NCI-H2171 treated with DMSO at 0.1 percent for 48 hours (cell line): Measurements from ENCODE around the gene MAP3K3.

ENCODE experiments used
- DNase-seq: peaks from one replicate; lab custom pipeline; 2025; lab: John Stamatoyannopoulos, UW

The MAP3K3 gene

DNA sequence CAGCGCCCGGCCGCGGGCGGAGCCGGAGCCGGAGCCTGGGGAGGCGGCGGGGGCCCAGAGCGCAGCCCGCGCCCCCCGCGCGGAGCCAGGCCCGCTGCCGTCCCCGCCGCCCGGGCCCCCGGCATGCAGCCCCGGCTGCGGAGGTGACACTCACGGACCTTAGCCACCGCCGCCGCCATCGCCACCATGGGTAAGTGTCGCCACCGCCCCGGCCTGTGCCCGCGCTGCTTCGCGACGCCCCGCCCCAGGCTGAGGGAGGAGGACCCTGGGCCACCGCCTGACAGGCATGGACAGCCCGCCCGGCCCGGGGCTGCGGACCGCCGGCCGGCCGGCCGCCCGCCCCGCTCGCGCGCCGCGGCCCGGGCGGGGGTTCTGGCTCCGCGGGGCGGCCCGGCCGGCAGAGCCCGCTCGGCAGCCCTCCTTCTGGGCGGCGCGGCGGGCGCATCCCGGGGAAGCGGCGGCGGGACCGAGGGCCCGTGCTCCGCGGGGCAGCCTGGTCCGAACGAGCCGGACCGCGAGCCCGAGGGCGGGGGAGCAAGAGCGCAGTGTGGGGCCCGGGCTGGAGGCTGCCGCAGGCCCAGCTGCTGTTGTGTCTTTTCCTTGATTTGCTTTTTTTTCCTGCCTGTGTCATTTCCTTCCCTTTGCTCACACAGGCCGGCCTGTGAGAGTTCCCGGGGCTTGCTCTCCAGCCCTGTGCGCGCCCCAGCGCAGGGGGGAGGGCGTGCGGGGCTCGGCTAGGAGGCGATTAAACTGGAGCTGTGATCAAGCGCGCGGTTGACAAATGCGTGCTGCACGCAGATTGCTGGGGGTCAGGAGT is 565 bp downstream of the MAP3K3 start:
- DNase-seq: peak; percentile 50

DNA sequence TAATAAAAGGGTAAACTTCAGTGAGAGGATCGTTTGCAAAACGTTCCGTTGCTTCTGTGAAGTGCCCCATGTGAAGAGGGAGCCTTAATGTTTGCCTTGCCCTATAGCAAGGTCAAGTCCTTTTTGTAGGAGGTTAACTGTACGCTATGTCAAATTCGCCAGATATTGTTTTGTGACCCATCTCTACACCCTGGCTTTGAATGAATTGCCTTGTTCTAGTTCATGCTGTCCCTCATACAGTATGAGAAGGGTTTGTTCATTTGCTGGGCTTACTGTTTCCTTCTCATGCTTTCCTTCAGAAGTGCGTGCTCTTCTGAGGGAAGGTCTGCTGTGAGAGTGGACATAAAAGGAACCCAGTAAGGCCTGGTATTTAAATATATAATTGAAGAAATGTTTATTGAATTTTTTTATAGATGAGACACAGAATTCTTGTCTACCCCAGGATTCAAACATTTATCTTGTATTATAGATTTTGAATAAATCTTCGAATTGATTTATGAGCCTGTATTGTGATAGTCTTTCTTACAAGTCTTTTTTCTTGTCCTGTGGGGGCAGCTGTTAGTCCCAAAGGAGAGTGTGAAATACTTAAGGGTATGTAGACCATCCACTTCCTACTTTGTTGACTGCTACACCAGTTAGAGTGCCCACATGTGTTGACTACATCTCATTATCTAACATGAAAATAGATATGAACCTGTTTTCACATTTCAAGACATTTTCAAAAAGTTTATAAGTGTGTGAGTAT is 1.7 kb downstream of the MAP3K3 start:
- DNase-seq: no peak

DNA sequence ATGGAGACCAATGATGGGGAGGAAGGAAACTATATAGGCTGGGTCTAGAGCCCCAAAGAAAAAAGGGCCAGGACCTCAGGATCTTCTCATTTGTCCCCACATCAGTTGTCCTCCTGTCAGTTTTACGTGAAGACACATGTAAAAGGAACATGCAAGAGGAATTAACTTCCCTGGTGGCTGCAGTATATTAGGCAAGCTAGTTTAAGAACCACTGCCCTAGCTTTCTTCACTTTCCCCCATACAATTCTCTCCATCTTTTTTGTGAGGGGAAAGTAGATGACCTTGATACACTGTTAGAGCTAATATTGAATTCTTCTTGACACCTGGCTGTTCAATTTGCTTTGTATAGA is 2.3 kb downstream of the MAP3K3 start:
- no peak for DNase-seq

DNA sequence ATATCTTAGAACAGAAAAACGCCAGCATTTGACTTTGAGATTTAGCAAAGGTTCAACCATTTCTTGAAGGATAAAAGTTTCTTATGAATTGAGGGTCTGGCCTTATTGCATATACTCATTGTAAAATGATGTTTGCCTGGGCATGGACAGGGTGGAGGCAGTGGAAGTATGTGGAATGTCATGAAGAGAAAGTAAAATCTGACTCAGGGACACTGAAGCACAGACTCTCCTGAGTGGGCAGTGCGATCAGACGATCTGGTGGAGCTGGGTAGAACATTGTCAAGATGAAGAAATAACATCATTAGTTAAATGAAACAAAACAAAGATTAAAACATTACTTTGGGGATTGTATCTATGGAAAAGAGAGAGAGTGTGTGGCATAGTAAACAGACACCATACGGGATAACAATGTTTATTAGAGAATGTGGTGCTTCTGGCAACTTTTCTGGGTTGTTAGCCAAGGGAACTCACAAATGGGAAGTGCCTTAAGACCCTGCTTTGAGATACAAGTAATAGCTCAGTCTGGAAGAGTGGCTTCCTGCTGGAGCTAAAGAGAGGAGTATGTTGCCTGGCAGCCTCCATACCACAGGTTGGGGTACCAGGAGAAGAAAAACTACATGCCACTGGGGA is 4.4 kb downstream of the MAP3K3 start:
- no peak for DNase-seq

DNA sequence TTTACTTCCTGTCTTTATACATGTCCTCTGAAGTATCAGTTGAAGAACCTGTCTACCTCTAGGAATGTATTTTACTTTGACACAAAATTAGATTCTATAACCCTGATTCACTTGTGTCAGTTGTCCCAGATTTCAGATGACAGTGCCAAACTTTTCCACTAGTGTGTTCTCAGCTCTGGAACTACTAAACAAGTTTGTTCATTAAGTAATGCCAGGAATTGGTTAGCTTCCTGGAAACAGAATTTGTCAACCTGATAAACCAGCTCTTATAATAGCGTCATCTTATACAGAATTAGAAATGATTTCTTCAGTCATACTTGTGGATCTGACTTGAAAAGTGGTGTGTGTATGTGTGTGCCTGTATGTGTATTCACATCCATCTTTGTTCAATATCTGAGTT is 7.4 kb downstream of the MAP3K3 start:
- no peak for DNase-seq

DNA sequence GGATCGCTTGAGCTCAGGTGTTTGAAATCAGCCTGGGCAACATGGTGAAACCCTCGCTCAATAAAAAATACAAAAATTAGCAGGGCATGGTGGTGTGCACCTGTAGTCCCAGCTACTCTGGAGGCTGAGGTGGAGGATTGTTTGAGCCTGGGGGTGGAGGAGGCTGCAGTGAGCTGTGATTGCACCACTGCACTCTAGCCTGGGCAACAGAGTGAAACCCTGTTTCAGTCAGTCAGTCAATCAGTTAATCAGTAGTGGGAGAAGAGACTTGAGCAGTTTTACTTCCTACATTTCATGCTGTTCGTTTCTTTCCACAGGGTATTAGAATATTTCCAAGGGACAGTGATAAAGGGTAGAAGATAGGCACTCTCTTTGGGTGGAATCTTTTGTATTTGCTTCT is 8.8 kb downstream of the MAP3K3 start:
- DNase-seq: no peak

DNA sequence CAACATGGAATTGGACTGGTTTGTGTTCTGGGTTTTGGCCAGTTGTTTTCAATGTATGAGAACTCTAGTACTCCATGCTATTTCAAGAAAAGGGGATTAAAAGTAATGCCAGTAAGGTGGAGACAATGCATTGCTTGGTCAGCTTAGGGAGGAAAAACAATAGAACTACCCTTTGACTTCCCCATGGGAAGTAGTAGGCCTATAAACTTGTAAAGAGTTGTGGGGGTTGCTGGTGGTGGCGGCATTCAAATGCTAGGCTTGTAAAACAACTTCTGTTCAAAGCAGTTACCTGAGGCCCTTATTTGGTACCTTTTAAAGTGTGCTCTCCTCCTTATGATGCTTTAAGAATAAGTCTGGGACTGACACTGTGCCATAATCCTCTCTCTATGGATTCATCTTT is 9.4 kb downstream of the MAP3K3 start:
- DNase-seq: no peak

DNA sequence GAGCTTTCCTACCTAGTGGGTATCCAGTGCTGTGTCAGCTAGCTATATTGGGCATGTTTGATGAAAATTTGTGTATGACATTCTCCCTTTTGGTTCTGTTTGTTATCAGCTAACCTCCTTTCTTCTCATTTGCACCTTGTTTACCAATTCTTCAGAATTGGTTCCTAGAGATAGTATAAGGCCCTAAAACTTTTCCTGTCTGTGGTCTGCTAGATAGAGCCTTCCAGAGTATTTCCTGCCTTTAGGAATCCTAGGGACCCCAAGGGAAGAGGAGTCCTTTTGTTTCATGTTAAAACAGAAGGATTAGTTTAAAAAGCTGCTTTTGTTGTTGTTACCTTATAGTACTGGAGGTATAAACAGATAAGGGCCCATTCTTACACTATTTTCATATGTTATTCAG is 11.5 kb downstream of the MAP3K3 start:
- DNase-seq: no peak

DNA sequence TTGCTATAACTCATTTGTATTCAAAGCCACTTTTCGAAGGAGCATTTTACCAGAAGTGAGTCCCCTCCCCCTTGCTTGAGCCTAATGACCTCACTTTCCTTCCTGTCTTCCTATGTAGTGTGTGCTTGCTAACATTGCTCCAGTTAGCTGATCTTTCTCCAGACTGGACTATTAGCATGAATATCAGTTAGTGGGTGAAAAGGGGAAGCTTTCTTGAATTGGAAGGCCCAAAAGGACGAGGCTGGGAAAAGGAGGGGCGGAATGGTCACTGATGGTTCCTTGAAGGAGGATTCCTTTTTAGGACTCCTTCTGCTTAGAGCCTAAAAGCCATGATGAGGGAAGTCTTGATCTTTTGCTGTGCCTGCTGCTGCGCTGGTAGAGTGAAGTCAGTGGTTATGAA is 11.9 kb downstream of the MAP3K3 start:
- DNase-seq: no peak

DNA sequence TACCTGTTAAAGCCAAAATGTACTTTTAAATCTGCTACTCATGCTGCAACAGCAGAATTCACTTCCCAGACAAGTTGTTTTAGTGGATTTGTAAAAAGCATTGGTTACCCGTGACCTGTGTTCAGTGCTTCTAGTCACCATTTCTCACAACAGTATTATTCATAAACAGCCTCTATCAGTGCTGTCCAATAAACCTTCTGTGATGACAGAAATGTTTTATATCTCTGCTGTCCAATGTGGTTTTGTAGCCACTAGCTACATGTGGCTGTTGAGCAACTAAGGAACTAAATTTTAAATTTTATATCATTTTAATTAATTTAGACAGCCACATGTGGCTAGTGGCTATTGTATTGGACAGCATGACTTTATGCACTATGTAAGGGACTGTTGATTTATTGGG is 12.6 kb downstream of the MAP3K3 start:
- no peak for DNase-seq

DNA sequence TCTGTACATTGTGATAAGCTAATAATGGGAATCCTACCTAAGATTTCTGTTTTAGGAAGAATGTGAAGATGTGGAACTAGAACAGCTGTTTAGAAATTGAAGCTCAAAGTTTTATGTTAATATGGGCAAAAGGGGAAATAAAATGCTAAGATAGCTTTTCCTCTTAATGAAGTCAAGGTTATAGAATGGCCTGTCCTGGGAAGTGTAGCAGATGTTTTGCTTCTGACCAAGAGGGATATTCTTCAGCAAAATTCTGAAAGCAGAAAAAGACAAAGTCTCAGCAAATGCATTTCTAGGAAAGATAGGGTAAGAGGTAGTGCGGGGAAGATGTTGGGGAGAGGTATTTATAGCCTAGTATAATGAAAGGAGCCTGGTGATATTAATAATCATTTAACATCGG is 13.1 kb downstream of the MAP3K3 start:
- no peak for DNase-seq

DNA sequence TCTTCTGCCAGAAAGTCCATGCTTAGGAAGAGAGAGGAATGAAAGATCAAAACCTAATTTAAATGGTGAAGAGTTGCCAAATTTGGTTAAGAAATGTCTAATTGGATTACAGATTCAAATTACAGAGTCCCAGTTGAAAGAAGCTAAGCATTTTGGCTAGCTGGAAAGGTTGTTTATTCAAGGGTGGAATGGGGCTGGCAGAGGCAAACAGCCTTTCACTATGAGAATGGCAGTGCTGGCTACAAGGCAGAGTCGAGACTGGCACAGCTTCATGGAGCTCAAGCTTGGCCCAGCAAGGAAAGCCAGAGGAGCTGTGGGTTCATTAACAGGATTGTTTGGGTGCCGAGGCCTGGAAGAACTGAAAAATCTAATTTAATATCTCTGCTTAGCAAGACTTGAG is 13.6 kb downstream of the MAP3K3 start:
- DNase-seq: no peak

DNA sequence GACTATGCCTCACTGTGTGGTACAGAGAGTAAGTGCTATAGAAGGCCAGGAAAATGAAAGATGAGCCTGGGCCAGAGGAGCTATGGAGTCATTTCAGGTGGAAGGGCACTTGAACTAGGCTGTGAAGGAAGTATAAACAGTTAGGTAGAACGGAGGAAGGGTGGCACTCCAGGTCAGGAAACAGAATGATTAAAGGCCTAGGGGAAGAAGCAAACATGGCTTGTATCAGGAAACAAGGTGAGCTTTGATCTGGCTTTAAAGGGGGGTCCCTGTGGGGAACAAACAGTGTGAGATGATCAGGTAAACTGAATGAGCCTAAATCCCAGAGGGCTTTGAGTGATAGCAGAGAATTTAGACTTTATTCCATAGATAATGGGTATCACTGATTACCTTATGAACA is 16.9 kb downstream of the MAP3K3 start:
- DNase-seq: no peak

DNA sequence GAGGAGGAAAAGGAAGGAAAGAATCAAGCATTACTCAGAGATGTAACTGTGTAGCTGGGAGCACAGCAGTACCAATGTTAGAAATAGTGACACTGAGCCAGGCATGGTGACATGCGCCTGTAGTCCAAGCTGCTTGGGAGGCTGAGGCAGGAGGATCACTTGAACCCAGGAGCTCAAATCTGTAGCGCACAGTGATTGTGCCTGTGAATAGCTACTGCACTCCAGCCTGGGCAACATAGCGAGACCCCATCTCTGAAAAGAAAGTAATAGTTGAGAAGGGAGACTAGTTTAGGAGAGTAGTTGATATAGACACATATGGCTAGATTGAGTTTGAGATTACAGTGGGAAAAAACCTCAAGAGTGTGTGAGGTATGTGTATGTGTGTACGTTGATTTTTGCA is 17.8 kb downstream of the MAP3K3 start:
- DNase-seq: no peak

DNA sequence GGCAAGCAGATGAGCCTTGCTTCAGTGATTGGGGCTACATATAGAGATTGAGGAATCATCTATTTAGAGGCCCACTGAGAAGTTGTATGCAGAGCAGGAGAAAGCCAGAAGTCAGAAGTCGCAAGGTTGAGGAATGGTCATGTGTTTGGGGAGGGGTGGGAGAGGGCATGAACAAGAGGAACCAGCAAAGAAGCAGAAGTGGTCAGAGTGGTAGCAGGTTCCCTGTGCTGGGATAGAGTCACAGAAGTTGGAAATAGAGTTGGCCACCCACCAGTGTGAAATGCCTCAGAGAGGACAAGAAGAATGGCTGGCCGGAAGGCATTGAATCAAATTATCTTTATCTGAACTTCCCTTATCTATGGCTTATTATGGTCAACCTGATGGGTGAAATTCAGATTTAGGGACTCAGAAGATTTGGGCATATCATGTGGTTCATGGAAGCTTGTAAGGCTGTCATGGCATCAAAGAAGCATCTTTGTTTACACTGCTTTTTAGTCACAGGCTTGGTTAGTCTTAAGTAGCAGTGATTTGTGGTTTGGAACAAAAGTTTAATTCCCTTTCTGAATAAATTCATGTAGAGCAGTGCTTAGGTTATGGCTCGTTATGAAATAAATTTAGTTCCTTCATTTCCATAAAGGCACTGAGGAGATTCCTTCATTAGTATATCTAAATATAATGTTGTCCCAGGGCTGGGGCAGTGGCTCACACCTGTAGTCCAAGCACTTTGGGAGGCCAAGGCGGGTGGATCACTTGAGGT is 19.7 kb downstream of the MAP3K3 start:
- DNase-seq: no peak

DNA sequence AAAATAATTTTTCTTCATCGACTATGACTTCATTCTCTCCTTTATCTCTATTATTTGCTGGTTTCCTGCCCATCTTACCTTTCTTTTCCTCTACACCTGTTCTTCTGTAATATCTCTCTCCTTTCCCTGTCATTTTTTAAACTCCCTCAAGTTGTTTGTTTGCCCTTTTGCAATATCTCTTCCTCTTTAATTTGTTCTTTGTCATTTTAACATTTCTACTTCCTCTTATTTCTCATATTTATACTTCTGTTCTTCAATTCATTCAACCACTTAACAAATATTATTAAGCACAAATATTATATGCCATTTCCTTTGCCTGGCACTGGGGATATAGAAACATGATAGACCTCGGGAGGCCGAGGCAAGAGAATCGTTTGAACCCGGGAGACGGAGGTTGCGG is 22.6 kb downstream of the MAP3K3 start:
- DNase-seq: no peak

DNA sequence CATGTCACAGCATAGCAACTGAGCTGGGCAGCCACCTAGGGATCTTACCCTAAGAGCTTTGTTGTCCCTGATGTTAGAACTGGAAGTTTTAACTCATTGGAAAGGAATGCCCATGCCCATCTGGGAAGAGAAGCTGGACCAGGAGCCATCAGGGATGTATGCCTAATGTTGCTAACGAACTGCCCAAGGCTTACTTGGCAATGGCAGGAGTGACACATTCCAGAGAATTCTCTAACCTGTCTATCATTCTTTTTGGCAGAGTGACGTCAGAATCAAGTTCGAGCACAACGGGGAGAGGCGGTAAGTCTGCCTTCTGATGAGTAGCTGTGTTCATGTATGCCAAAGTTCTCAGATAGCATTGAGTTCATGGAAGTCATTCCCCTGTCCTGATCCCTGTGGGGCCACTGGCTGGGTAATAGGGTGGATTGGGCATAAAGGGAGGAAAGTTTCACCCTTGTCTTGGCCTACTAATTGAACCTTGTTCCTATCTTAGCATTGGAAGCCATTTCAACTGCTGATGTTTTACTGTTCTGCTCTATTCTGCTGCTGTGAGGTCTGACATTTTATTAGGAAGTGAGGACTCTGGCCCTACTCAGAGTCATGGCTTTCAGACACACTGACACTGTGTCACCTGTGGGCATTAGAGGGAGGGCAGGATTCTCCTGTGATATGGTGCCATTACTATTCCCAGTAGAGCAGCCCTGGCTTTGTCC is 23.7 kb downstream of the MAP3K3 start:
- no peak for DNase-seq

DNA sequence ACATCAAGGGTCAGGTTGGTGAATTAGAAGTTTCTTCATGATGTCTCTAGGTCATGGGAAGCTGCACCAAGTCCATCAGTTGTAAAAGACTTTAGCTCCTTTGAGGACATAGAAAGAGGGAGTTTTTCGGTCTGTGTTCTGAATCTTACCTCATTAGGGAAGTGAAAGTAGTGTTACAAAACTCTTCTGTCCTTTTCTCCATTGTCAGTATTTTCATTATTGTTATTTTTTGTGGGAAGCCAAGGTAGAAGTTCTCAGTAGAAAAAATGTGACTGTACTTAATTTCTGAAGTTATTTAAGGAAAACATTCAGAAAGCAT is 24.2 kb downstream of the MAP3K3 start:
- DNase-seq: no peak

DNA sequence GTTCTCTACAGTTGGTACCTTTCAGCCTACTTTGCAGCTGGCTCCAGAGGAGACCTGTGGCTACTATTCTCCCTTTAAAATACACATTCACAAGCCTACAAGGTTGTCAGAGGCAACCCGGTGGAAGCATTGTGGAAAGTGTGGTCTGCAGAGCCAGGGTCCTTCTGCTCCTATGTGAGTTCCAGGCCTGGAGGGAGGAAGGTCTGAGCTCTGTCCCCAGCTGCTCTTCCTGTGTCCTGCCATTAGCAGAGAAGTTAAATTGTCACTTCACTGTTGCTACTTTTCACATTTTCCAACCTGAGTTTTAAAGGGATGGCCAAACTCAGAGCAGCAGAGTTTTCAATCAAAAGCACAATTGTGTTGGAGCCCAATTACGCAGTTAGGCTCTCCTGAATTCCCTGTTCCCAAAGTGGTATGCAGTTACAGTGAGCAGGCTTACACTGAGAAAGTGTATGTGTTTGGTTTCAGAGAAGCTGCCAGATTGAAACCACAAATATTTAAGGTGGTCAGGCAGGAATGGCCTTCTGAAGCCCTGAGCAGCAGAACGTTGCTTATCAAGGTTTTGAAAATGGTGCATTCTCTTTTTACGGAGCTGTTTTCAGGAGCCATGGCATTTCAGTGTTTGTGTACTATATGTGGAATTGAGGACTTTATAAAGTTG is 25.0 kb downstream of the MAP3K3 start:
- no peak for DNase-seq

DNA sequence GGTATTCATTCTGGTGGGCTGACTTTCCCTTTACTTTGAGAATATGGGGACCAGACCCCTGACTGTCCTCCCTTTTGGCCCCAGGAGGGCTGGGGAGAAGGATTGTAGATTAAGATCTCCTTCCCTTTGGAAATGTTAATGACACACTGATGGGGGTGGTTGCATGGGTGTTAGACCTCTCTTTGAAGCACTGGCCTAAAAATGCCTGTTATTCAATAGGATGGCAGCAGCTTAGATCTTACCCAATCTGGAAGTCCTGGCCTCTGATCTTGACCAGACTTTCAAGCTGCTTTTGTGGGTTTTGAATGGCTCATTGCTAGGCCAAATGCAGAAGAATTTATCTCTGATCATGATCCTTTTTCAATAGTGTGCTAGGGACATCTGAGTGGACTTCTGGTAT is 25.7 kb downstream of the MAP3K3 start:
- no peak for DNase-seq

DNA sequence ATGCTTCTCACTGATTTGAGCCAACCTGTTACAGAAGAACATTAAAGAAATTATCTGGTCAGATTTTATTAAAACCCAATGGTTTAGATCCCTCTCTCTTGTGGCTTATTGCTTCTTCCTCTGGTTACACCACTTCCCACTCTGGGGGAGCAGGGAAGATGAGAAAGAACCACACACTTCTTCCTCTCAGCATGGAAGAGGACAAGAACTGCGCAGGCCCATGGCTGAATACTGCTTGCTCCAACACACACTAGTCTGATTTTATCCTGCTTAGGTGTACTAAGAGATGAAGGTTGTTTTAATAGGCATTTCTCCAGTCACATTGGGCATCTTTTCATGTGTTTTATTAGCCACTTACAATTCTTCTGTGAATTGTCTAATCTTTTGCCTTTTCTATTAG is 27.6 kb downstream of the MAP3K3 start:
- DNase-seq: no peak

DNA sequence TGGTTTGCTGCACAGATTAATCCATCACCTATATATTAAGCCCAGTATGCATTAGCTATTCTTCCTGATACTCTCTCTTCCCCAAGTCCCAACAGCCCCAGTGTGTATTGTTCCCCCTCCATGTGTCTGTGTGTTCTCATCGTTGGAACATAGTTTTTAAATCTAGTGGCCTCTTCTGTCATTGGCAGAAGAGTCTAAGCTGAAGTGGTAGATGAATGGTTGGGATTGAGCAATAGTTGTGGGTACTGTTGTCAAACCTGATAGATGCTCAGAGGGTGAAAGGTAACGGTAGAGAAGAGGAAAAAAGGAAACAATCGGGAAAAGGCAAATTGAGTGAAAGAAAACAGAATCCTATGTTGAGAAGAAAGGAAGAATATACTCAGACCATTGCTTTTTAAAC is 29.9 kb downstream of the MAP3K3 start:
- no peak for DNase-seq
